ENCODE results near the gene CD22.

DNA sequence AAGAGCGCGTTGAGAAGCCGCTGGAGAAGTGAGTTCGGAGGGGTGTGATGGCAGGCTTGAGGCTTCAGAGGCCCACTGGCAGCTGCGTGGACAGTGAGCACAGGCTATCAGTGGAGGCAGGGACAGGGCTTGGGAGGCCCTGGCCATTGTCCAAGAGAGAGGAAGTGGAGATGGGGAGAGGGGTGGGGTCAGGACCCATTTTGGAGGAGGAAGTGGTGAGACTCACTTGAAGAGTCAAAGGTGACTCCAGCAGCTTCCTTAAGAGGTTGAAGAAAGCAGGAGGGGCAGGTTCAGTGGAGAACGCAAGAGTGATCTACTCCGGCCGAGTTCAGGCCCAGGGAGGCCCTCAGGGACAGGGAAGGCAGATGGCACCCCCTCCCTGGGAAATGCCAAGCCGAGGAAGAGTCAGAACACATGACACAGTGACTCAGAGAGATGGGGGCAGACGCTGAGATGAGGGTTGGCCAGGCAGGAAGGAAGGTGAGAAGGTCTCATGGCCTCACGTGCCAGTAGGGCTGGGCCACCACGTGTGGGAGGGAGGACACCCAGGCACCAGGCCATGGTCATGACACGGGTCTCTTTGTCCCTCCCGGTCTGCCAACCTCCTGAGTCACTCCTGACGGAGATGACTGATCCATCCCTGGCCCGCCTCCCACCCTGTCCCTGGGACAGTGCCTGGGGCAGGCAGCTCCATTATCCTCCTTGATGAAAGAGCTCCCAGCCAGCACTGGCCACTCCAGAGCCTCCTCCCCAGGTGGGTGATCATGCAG is 10.1 kb upstream of the CD22 start:
- TF ChIP-seq, protein P1, sequence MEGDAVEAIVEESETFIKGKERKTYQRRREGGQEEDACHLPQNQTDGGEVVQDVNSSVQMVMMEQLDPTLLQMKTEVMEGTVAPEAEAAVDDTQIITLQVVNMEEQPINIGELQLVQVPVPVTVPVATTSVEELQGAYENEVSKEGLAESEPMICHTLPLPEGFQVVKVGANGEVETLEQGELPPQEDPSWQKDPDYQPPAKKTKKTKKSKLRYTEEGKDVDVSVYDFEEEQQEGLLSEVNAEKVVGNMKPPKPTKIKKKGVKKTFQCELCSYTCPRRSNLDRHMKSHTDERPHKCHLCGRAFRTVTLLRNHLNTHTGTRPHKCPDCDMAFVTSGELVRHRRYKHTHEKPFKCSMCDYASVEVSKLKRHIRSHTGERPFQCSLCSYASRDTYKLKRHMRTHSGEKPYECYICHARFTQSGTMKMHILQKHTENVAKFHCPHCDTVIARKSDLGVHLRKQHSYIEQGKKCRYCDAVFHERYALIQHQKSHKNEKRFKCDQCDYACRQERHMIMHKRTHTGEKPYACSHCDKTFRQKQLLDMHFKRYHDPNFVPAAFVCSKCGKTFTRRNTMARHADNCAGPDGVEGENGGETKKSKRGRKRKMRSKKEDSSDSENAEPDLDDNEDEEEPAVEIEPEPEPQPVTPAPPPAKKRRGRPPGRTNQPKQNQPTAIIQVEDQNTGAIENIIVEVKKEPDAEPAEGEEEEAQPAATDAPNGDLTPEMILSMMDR (optimal IDR thresholded peaks at IDR 0.05 in 1 of 3, IDR thresholded peaks at IDR 0.05 in 1 of 3, conservative IDR thresholded peaks at IDR 0.05 in 1 of 3; ENCODE audit: extremely low read depth in 1 of 3, insufficient read depth in 2 of 3, low read length in 3 of 3) = no peak
- no peak for TF ChIP-seq EZH2 (IDR thresholded peaks at IDR 0.05; ENCODE audit: low read length)

Measured in keratinocyte (primary cell).